ENCODE data around the gene AUTS2.

The AUTS2 gene

DNA sequence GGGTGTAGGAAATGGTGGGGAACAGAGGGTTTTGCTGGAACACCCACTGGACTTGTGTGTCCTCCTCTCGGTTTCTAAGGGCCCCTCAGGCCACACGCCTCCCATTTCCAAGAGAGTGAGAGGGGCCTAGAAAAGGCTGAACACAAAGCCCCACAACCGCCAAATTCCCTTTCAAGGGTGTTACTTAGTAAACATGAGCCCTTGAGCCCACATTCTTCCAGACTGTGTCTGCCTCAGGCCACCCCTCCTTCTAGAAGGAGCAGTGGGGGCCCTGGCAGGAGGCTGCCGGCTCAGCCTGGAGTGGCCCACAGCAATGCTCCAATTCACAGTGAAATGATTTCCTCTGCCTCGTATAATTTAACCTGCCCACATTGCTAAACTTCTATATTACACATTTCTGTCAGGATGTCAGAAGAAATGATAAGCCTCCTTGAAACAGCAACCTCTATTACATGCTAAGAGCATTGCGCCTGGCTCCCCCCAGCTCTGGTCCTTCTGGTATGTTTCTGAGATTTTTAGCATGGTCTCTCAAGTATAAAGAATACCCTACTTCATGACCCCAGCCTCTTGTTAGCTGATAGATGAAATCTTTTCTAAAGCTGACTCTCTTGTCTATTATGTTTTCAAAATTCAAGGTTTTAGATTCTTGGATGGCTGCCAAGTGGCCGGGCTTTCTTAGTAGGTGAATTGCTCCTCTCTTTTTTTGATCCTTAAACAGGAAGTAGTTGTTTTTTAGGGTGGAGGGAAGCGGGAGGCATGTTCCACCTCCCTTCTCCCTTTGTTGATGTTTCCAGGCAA is 859.8 kb downstream of the AUTS2 start:
- no peak for DNase-seq (ENCODE audit: low read depth)
- no peak for TF ChIP-seq CTCF (IDR thresholded peaks at IDR 0.05; ENCODE audit: control insufficient read depth, extremely low read depth, insufficient read depth)

DNA sequence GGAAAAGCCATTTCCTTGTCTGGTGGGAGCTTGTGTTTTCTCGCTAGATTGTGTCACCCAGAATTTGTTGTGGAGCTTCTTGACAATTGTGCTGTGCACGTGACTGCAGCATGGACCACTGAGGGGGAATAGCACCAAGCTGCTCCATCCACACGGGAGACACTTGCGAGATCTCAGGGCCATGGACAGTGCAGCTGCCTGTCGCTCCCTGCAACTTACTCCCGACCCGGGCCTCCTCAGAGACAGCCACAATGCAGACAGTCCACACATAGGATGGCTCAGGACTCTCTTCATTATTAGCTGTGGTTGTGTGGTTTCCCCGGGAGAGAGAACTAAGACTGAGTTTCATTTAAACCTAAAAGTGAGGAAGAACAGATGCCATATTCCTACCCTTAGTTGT is 860.5 kb downstream of the AUTS2 start:
- no peak for DNase-seq (ENCODE audit: low read depth)
- no peak overlapping the region for H3K4me3 ChIP-seq (ENCODE audit: low read depth, low read length)
- no peak for TF ChIP-seq CTCF (IDR thresholded peaks at IDR 0.05; ENCODE audit: control insufficient read depth, extremely low read depth, insufficient read depth)

More for the DNA sequence above, 859.8 kb downstream of the AUTS2 start:
- H3K4me3 ChIP-seq (ENCODE audit: low read depth, low read length) = no peak overlapping the region

DNA sequence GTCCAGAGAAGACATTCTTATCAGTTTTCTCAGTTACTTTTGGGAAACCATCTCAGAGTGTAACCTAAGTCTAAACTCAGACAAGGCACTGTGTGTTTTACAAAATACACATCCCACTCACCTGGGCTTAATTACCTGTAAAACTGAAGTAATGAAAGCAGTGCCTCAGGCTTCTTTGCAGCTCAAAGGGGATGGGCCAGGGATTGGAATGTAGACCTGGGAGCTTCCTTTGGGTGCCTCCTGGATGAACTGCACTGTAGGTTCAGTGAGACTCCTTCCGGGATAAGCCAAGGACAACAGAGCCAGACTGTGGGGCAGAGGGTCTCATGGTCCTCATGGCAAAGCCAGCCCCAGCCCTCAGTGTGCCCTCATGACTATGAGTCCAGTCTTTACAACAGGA is 861.3 kb downstream of the AUTS2 start:
- no peak for DNase-seq (ENCODE audit: low read depth)
- TF ChIP-seq CTCF (IDR thresholded peaks at IDR 0.05; ENCODE audit: control insufficient read depth, extremely low read depth, insufficient read depth) = no peak
- no peak overlapping the region for H3K4me3 ChIP-seq (ENCODE audit: low read depth, low read length)

DNA sequence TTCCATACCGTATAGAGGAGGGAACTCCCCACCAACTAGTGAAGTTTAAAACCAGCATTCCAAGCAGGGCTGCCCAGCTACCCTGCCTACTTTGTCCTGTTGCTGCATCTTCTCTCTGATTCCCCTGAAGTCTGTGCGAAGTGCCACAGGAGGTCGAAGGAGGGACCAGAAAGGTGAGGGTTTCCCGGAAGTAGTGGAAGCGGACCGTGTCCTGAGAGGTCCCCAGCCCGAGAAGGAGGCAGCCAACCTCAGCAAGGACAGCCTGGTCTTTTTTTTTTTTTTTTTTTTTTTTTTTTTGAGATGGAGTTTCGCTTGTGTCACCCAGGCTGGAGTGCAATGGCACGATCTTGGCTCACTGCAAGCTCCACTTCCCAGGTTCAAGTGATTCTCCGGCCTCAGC is 861.8 kb downstream of the AUTS2 start:
- no peak overlapping the region for H3K4me3 ChIP-seq (ENCODE audit: low read depth, low read length)
- TF ChIP-seq CTCF (IDR thresholded peaks at IDR 0.05; ENCODE audit: control insufficient read depth, extremely low read depth, insufficient read depth) = no peak
- no peak for DNase-seq (ENCODE audit: low read depth)

GRCh38 chr7:70460562-70460961 is 862.3 kb downstream of the AUTS2 start:
- TF ChIP-seq CTCF (IDR thresholded peaks at IDR 0.05; ENCODE audit: control insufficient read depth, extremely low read depth, insufficient read depth) = no peak
- no peak for DNase-seq (ENCODE audit: low read depth)
- H3K4me3 ChIP-seq (ENCODE audit: low read depth, low read length) = no peak overlapping the region

- no peak for TF ChIP-seq CTCF (IDR thresholded peaks at IDR 0.05; ENCODE audit: control insufficient read depth, extremely low read depth, insufficient read depth)
- DNase-seq (ENCODE audit: low read depth) = peak; percentile 83
- H3K4me3 ChIP-seq (ENCODE audit: low read depth, low read length) = no peak overlapping the region
Measured at GRCh38 chr7:70463352-70463938, 865.2 kb downstream of the AUTS2 start.

All from LNCaP clone FGC (cell line).